ENCODE measurements around the gene CD7.

Gene CD7

DNA sequence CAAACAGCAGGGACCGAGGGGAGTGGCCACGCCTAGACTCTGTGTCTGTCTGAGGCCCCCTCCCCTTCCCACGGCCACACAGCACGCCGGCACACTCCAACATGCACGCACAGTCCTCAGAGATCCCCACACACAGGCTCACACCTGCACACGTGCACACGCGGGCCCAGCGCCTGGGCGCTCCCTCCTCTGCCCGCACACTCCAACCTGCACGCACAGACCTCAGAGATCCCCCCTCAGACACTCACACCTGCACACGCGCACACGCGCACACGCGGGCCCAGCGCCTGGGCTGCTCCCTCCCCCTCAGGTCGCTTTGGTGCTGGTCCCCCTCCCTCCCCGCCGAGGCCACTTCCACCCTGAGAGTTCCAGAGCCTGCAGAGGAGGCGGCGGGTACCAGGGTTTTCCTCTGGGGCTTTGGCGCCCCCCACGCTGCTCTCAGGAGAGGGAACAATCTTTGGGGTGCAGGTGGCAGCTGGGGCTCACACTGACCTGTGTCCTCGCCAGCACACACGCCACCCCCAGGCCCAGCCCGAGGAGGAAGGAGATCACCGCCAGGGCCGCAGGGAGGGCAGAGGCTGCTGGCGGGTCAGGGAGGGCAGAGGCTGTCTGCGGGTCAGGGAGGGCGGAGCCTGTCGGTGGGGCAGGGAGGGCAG lies 1.6 kb downstream of the CD7 start:
- no peaks in the 10 kb centered on the region for H3K9me3 Mint-ChIP-seq
- H3K27ac Mint-ChIP-seq = peak overlapping the region; percentile 99
- H3K36me3 Mint-ChIP-seq (ENCODE audit: low read depth) = peaks cover 19% of the 10 kb centered on the region
- no peaks in the 10 kb centered on the region for H3K27me3 Mint-ChIP-seq
- no peak overlapping the region for H3K4me3 Mint-ChIP-seq
- H3K4me1 Mint-ChIP-seq (ENCODE audit: low read depth) = peaks cover 26% of the 10 kb centered on the region

GRCh38 chr17:82314727-82315605 lies 2.4 kb downstream of the CD7 start:
- Mint-ChIP-seq H3K9me3 (no peaks in the 10 kb centered on the region), H3K4me1 (ENCODE audit: low read depth) (peaks cover 22% of the 10 kb centered on the region), H3K36me3 (ENCODE audit: low read depth) (peaks cover 19% of the 10 kb centered on the region), H3K27ac (peak overlapping the region; percentile 99), H3K27me3 (no peaks in the 10 kb centered on the region), H3K4me3 (no peak overlapping the region)

DNA sequence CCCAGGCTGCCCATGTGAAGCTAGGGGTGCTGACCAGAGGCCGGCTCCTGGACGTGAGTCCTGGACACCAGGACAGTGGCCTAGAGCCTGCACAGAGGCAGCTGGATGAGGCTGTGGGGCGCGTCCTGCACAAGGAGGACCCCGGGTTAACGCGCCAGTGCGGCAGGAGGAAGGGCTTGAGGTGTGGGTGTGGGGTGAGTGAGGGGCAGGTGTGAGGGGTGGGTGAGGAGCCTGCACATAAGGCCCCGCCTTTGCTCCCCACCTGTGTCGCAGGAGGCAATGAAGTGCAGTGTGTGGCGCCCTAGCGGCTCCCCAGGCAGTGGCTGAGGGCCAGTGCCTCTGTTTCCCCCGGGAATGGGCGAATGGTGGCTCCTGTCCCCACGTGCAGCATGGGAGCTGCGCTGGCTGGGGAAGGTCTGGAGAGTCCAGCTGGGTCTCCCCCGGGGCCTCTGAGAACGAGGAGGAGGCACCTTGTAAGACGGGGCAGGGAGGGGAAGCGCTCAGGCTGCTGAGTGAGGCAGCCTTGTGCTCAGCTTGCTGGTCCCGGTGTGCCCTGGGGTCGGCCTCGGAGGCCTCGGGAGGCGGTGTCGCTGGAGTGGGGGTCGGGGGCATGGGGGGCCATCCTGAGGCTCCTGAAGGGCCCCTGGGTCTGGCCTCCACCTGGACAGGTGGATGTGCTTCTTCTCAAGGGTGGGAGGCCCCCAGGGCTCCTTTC lies 3.2 kb downstream of the CD7 start:
- H3K4me1 Mint-ChIP-seq (ENCODE audit: low read depth) = peaks cover 22% of the 10 kb centered on the region
- no peaks in the 10 kb centered on the region for H3K9me3 Mint-ChIP-seq
- no peaks in the 10 kb centered on the region for H3K27me3 Mint-ChIP-seq
- H3K4me3 Mint-ChIP-seq = no peak overlapping the region
- H3K36me3 Mint-ChIP-seq (ENCODE audit: low read depth) = peaks cover 19% of the 10 kb centered on the region
- H3K27ac Mint-ChIP-seq = peak overlapping the region; percentile 79

DNA sequence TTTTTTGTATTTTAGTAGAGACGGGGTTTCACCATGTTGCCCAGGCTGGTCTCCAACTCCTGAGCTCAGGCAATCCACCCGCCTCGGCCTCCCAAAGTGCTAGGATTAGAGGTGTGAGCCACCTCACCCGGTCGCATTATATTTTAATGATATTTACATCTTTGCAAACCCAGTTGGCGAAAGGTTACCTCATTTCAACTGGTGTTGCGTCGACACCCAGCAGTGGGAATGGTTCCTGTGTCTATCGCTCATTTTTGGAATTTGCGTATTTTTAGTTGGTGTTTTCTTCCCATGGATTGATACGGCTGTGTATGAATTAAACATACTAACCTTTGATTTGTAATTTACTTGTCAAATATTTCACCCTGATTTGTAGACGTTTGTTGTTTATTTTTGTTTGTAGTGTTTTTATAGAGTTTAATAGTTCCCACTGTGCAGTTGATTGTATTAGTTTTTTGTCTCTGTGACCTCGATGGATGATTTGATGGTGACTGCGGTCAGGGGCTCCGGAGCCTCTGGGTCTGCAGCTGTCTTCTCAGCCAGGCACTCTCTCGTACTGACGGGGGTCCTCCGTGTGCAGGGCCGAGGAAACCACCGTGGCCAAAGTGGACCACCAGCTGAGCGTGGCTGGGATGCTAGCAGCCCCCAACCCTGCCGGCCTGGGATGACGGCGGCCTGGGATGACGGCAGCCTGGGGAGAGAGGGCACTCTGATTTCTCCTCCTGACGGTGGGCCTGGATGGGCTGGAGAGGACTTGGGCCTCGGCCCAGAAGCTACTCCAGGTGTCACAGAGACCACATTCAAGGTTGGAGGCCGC lies 4.0 kb downstream of the CD7 start:
- Mint-ChIP-seq H3K36me3 (ENCODE audit: low read depth) (peaks cover 19% of the 10 kb centered on the region), H3K4me1 (ENCODE audit: low read depth) (peaks cover 25% of the 10 kb centered on the region), H3K27me3 (no peaks in the 10 kb centered on the region), H3K4me3 (peak overlapping the region; percentile 8), H3K27ac (peak overlapping the region; percentile 79), H3K9me3 (no peaks in the 10 kb centered on the region)

GRCh38 chr17:82311971-82312370 lies 5.4 kb downstream of the CD7 start:
- no peaks in the 10 kb centered on the region for H3K9me3 Mint-ChIP-seq
- no peak overlapping the region for H3K27ac Mint-ChIP-seq
- no peak overlapping the region for H3K4me3 Mint-ChIP-seq
- peaks cover 19% of the 10 kb centered on the region for H3K36me3 Mint-ChIP-seq (ENCODE audit: low read depth)
- no peaks in the 10 kb centered on the region for H3K27me3 Mint-ChIP-seq
- H3K4me1 Mint-ChIP-seq (ENCODE audit: low read depth) = peaks cover 27% of the 10 kb centered on the region

- H3K27ac Mint-ChIP-seq = no peak overlapping the region
- H3K4me3 Mint-ChIP-seq = no peak overlapping the region
- peaks cover 16% of the 10 kb centered on the region for H3K36me3 Mint-ChIP-seq (ENCODE audit: low read depth)
- H3K27me3 Mint-ChIP-seq = no peaks in the 10 kb centered on the region
- H3K4me1 Mint-ChIP-seq (ENCODE audit: low read depth) = peaks cover 35% of the 10 kb centered on the region
- no peaks in the 10 kb centered on the region for H3K9me3 Mint-ChIP-seq
Measured at GRCh38 chr17:82310877-82311276, 6.5 kb downstream of the CD7 start.

DNA sequence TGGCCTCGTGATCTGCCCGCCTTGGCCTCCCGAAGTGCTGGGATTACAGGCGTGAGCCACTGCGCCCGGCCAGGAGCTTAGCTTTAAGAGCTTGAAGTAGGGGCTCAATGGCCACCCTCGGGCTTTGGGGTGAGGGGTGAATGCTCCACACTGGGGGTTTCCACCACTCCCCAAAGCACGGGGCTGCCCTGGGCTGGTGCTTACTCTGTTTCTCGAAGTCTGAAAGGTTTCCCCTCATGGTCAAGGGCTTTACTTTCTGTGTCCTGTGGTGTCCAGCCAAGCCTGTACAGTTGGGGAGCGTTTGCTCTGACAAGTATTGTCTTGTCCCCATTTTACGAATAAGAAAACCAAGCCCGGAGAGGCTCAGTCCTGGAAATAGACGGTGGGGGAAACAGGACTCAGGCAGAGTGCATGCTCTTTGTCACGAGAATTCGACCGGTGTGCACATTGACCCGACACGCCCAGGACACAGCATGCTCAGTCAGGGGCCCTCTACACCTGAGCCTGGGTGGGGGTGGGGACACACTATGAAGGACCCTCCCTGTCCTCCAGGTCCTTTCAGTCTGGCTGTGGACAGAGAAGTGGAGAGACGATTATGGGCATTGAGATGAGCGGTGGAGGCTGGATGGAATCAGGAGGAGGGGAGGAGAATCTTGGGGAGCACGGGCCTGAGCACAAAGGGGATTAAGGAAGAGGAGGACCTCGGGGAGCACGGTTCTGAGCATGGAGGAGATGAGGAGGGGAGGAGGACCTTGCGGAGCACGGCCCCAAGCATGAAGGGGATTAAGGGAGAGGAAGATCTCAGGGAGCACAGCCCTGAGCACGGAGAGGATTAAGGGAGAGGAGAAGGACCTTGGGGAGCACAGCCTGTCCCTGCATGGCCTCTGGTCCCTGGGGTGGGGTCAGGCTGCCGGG lies 7.5 kb downstream of the CD7 start:
- no peaks in the 10 kb centered on the region for H3K27me3 Mint-ChIP-seq
- H3K4me1 Mint-ChIP-seq (ENCODE audit: low read depth) = peaks cover 38% of the 10 kb centered on the region
- no peaks in the 10 kb centered on the region for H3K9me3 Mint-ChIP-seq
- H3K27ac Mint-ChIP-seq = peak overlapping the region; percentile 65
- no peak overlapping the region for H3K4me3 Mint-ChIP-seq
- H3K36me3 Mint-ChIP-seq (ENCODE audit: low read depth) = peaks cover 10% of the 10 kb centered on the region

- Mint-ChIP-seq H3K27ac (peak overlapping the region; percentile 85), H3K4me3 (peak overlapping the region; percentile 38), H3K36me3 (ENCODE audit: low read depth) (no peaks in the 10 kb centered on the region), H3K27me3 (no peaks in the 10 kb centered on the region), H3K4me1 (ENCODE audit: low read depth) (peaks cover 67% of the 10 kb centered on the region), H3K9me3 (no peaks in the 10 kb centered on the region)
Measured at GRCh38 chr17:82305727-82306300, 11.6 kb downstream of the CD7 start.

DNA sequence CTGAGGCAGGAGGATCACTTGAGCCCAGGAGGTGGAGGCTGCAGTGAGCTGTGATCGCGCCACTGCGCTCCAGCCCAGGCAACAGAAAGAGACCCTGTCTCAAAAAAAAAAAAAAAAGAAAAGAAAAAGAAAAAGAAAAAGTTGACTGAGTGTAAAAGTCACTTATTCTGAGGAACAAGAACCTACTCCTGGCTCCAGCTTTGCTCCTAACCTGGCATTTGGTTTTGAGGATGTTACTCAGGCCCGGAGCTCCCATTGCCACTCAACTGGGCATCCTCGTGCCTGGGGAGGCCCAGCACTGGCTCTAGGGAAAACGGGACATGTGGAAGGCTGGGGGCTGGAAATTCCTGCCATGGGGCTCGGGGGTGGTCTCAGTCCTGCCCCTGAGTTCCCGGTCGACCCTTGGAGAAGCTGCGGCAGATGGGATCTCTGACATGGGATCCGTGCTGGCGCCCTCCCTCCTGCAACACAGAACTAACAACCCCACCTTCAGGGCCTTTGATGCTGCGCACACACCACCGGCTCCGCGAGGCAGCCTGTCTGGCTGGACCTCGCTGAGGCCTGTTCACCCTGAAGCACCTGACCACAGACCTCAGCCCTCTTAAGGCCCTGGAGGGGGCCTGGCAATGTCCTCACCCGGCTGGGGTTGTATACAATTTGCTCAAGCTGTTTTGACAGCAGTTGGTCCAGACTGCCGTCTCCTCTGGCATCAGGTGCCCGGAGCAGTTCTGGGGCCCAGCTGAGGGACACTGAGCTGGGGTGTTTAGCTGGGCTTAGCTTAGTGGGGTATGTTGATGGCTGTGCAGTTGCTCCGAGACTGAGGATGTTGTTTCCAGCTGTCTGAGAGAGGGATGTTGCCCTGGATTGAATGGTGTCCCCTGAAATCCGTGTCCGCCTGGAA lies 12.3 kb downstream of the CD7 start:
- Mint-ChIP-seq H3K4me1 (ENCODE audit: low read depth) (peaks cover 75% of the 10 kb centered on the region), H3K27ac (peak overlapping the region; percentile 85), H3K4me3 (peak overlapping the region; percentile 38), H3K27me3 (no peaks in the 10 kb centered on the region), H3K9me3 (no peaks in the 10 kb centered on the region), H3K36me3 (ENCODE audit: low read depth) (no peaks in the 10 kb centered on the region)

- Mint-ChIP-seq H3K4me3 (no peak overlapping the region), H3K27me3 (no peaks in the 10 kb centered on the region), H3K27ac (peak overlapping the region; percentile 85), H3K36me3 (ENCODE audit: low read depth) (no peaks in the 10 kb centered on the region), H3K4me1 (ENCODE audit: low read depth) (peaks cover 84% of the 10 kb centered on the region), H3K9me3 (no peaks in the 10 kb centered on the region)
Measured at GRCh38 chr17:82303944-82304808, 13.2 kb downstream of the CD7 start.

DNA sequence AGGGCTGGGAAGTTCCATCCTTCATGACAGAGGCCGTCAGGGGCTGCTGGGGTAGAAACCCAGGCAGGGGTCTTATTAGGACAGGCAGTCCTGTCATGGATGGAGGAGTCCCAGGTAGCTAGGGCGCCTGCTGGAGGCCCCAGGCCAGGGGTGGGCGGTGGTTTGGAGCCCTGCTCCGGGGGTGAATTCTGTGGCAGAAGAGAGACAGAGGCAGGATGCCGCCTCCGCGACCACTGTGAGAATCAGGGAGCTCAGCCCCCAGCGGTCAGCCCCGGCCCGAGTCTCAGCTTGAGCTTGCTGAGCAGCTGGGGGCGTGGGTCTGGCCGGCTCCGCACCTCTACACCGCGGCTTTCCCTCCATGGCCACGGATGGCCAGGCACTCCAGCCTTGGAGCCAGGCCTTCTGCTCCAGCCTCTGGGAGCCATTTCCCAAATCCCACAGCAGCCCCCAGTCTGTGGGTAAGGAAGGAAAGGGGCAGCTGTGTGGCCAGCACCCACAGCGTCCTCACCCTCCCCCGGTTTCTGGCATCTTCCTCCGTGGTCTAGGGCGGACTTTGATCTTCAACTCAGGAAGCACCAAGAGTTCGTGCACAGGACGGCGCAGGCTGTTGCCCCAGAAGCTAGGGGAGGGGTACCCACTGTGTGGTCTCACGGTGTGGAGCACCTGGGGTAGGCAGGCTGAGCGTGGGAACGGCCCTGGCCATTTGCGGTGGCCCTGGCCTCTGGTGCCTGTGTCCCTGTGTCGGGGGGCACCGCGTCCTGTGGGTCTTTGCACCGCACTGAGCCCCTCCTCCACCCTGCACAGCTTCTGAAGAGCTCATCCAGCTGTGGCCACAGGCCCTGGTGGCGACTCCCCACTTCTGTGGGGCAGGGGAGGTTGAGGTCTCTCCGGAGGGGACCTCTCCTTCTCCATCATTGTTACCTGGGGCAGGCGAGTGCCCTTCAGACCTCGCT lies 14.1 kb downstream of the CD7 start:
- Mint-ChIP-seq H3K9me3 (no peaks in the 10 kb centered on the region), H3K27ac (peak overlapping the region; percentile 65), H3K4me3 (peak overlapping the region; percentile 79), H3K4me1 (ENCODE audit: low read depth) (peaks cover 89% of the 10 kb centered on the region), H3K27me3 (no peaks in the 10 kb centered on the region), H3K36me3 (ENCODE audit: low read depth) (no peaks in the 10 kb centered on the region)

All from stimulated activated naive CD8-positive, alpha-beta T cell treated with anti-CD3 and anti-CD28 coated beads, Interleukin-15, Interleukin-2, amounts not matched to agents 100 ng/mL and 50 ng/mL, for 24 hours (primary cell).